A673 (cell line): Measurements from ENCODE around the gene TMEFF1. TPM values are rescaled to one million over a fixed set of nuclear protein-coding genes. Genes with fewer than 3 reads are reported as not detected.

Source experiments
- BruUV-seq: library from RNA; stranded (reverse); fragments of 400-500 nt; replicated peaks from 2 replicates; lab custom pipeline; 2021; lab: Mats Ljungman, UMichigan
- CTCF ChIA-PET: fragments of 300-600 bp; sonication (Branson Sonifier 250); formaldehyde crosslinking; loops from one replicate; lab custom pipeline; 2022; ENCODE audit warnings: antibody characterized with exemption; lab: Charles Lee
- POLR2A ChIA-PET: fragments of 300-600 bp; sonication (Branson Sonifier 250); formaldehyde crosslinking; loops from one replicate; lab custom pipeline; 2022; ENCODE audit warnings: antibody characterized with exemption; ENCODE audit not compliant: low non-redundant PET; lab: Charles Lee
- DNase-seq: peaks from one replicate; pipeline ENCODE4 v3.0.0-alpha.2; 2015; ENCODE audit warnings: low spot score
- H3K27ac ChIP-seq: fragments of 200-600 bp; sonication (generic); 2 replicates; pipeline ENCODE4 v1.5.1; 2016; ENCODE audit warnings: mixed run types, low read depth, mild to moderate bottlenecking, mixed read lengths, antibody characterized with exemption, low read length; ENCODE audit not compliant: poor library complexity, severe bottlenecking
- H3K27me3 ChIP-seq: fragments of 200-600 bp; sonication (generic); replicated peaks from 2 replicates; pipeline ENCODE4 v1.6.1; 2017; ENCODE audit warnings: mixed run types, low read depth, mild to moderate bottlenecking, mixed read lengths, antibody characterized with exemption, low read length; ENCODE audit not compliant: insufficient read depth, poor library complexity
- H3K36me3 ChIP-seq: fragments of 200-600 bp; sonication (generic); 2 replicates; pipeline ENCODE4 v1.6.1; 2016; ENCODE audit warnings: mixed run types, mild to moderate bottlenecking, mixed read lengths, antibody characterized with exemption, low read length; ENCODE audit not compliant: insufficient read depth, poor library complexity, severe bottlenecking
- H3K4me1 ChIP-seq: fragments of 200-600 bp; sonication (generic); 2 replicates; pipeline ENCODE4 v1.6.1; 2017; ENCODE audit warnings: mixed run types, mild to moderate bottlenecking, mixed read lengths, antibody characterized with exemption, low read length; ENCODE audit not compliant: insufficient read depth, poor library complexity, severe bottlenecking
- H3K4me3 ChIP-seq: fragments of 200-600 bp; sonication (generic); 2 replicates; pipeline ENCODE4 v1.5.1; 2016; ENCODE audit warnings: low read depth, mixed run types, mild to moderate bottlenecking, mixed read lengths, low read length; ENCODE audit not compliant: poor library complexity, severe bottlenecking
- H3K9me3 ChIP-seq: fragments of 200-600 bp; sonication (generic); 2 replicates; pipeline ENCODE4 v1.6.1; 2016; ENCODE audit warnings: mixed run types, low read depth, mild to moderate bottlenecking, mixed read lengths, antibody characterized with exemption, low read length; ENCODE audit not compliant: poor library complexity, severe bottlenecking
- EZH2 ChIP-seq: fragments of 200-600 bp; sonication (generic); IDR thresholded peaks from 2 replicates; pipeline ENCODE4 v1.6.1; 2017; ENCODE audit warnings: borderline replicate concordance, low read depth, mild to moderate bottlenecking, mixed read lengths, antibody characterized with exemption, low read length; ENCODE audit not compliant: poor library complexity, severe bottlenecking
- intact Hi-C: fragments of 100-400 bp; cut with micrococcal nuclease; formaldehyde crosslinking; loops from one replicate; pipeline ENCODE4 v1.10.0; 2022; ENCODE audit not compliant: unreplicated experiment
- total RNA-seq: library from RNA; stranded (reverse); gene quantifications from 2 replicates; pipeline ENCODE4 v1.2.3, GENCODE V29; 2021
- TF ChIP-seq, protein P1 (sequence below): fragments of 300-800, 200-600 bp; sonication (generic); conservative IDR thresholded peaks from 2 replicates; pipeline ENCODE4 v1.5.1; 2017; ENCODE audit warnings: low read depth, mild to moderate bottlenecking, antibody characterized with exemption, low read length, moderate library complexity, mixed read lengths

The TMEFF1 gene
- total RNA-seq, 1 experiment from 2014 or later, result 19.1 TPM

DNA sequence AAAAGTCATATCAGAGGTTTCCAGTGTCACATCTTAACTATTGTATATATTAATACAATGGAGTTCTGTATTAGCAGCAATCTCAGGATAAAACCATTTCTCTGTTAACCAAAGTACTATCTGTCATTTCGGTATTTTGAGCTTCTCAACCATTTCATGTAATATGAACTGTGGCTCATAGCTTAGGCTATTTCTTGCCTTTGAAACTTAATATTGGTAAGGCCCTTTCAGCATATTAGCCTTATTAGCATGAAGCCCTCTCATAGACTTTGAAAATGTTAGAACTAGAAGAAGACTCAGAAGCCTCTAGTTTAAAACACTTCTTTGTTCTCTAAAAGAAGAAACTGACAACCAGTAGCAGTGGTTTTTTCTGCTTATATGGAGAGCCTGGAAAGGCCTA is 105.7 kb downstream of the TMEFF1 start:
- ChIA-PET CTCF (no interaction called here), POLR2A (no interaction called here)
- no peaks in the 10 kb centered on the region for H3K27me3 ChIP-seq
- TF ChIP-seq, protein P1, sequence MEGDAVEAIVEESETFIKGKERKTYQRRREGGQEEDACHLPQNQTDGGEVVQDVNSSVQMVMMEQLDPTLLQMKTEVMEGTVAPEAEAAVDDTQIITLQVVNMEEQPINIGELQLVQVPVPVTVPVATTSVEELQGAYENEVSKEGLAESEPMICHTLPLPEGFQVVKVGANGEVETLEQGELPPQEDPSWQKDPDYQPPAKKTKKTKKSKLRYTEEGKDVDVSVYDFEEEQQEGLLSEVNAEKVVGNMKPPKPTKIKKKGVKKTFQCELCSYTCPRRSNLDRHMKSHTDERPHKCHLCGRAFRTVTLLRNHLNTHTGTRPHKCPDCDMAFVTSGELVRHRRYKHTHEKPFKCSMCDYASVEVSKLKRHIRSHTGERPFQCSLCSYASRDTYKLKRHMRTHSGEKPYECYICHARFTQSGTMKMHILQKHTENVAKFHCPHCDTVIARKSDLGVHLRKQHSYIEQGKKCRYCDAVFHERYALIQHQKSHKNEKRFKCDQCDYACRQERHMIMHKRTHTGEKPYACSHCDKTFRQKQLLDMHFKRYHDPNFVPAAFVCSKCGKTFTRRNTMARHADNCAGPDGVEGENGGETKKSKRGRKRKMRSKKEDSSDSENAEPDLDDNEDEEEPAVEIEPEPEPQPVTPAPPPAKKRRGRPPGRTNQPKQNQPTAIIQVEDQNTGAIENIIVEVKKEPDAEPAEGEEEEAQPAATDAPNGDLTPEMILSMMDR, result no peak
- no peak for TF ChIP-seq EZH2
- H3K36me3 ChIP-seq, result no peaks in the 10 kb centered on the region
- DNase-seq, result no peak
- H3K4me3 ChIP-seq, result no peak overlapping the region
- intact Hi-C loops, result no loop called here
- no TSS peak for BruUV-seq
- no peak overlapping the region for H3K27ac ChIP-seq
- H3K4me1 ChIP-seq, result peaks cover 9% of the 10 kb centered on the region
- no peaks in the 10 kb centered on the region for H3K9me3 ChIP-seq

GRCh38 chr9:100579665-100580064 is 106.7 kb downstream of the TMEFF1 start:
- BruUV-seq, result no TSS peak
- intact Hi-C loops, result loop anchor here (5.0 kb wide), 1 partner anchor 72 kb away; no protein-coding TSS in a partner anchor
- Histone ChIP-seq H3K36me3 (no peaks in the 10 kb centered on the region), H3K4me1 (peaks cover 9% of the 10 kb centered on the region), H3K9me3 (no peaks in the 10 kb centered on the region), H3K27ac (no peak overlapping the region), H3K27me3 (no peaks in the 10 kb centered on the region), H3K4me3 (no peak overlapping the region)
- no peak for DNase-seq
- TF ChIP-seq, protein P1, result no peak
- TF ChIP-seq EZH2, result no peak
- CTCF ChIA-PET, result no interaction called here
- POLR2A ChIA-PET, result no interaction called here

DNA sequence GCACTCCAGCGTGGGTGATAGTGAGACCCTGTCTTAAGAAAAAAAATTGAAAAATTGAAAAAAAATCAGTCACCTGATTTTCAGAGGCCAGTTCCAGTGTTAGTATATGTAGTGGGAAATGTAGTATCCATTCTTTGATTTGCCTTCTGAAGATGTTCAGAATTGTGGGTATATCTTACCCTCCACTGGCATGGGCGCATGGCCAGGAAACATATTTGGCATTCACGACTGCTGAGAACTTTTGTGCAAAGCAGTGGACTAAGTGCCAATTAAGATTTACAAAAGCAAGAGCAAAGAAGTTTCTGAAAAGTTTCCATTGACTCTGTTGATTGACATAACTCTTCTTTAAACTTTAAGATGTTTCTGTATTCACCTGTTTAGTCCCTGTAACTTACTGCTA is 107.3 kb downstream of the TMEFF1 start:
- no peak overlapping the region for H3K4me3 ChIP-seq
- ChIA-PET CTCF (no interaction called here), POLR2A (no interaction called here)
- TF ChIP-seq, protein P1, result no peak
- no peak for TF ChIP-seq EZH2
- H3K27ac ChIP-seq, result no peak overlapping the region
- intact Hi-C loops, result loop anchor here (5.0 kb wide), 1 partner anchor 73 kb away; no protein-coding TSS in a partner anchor
- no peaks in the 10 kb centered on the region for H3K9me3 ChIP-seq
- H3K27me3 ChIP-seq, result no peaks in the 10 kb centered on the region
- peaks cover 9% of the 10 kb centered on the region for H3K4me1 ChIP-seq
- BruUV-seq, result no TSS peak
- H3K36me3 ChIP-seq, result no peaks in the 10 kb centered on the region
- DNase-seq, result no peak
